Adrenal gland (tissue), 12 donors: Measurements from ENCODE around the gene SPTAN1. TPM values are rescaled to one million over a fixed set of nuclear protein-coding genes. Genes with fewer than 3 reads are reported as not detected.

Experiments used
- DNase-seq, 7 donors: peaks; one replicate each; pipeline ENCODE4 v3.0.0-alpha.2; 2019 to 2020
- H3K27ac ChIP-seq, 5 donors: fragments of 200-600 bp; sonication (generic) in 4 of 5; 1 replicate in 3 of 5; 2 replicates in 2 of 5; pipeline versions ENCODE4 v1.5.1 to v1.8.0; 2016 to 2020; ENCODE audit warnings: mild to moderate bottlenecking in 1 of 5
- H3K27me3 ChIP-seq: fragments of 200-600 bp; 2 replicates; pipeline ENCODE4 v1.8.0; 2021
- H3K36me3 ChIP-seq, 2 donors: fragments of 200-600 bp; replicated peaks in 1 of 2; 1 replicate in 1 of 2; 2 replicates in 1 of 2; pipeline versions ENCODE4 v1.5.1 to v1.8.0; 2018 to 2022
- H3K4me1 ChIP-seq, 2 donors: fragments of 200-600 bp; replicated peaks in 1 of 2; 1 replicate in 1 of 2; 2 replicates in 1 of 2; pipeline versions ENCODE4 v1.5.1 to v1.8.0; 2018 to 2021
- H3K4me3 ChIP-seq, 4 donors: fragments of 200-600 bp; sonication (generic) in 3 of 4; one replicate each; pipeline ENCODE4 v1.5.1; 2016 to 2018
- H3K9me3 ChIP-seq, 3 donors: fragments of 200-600 bp; sonication (generic) in 1 of 3; replicated peaks in 1 of 3; 1 replicate in 2 of 3; 2 replicates in 1 of 3; pipeline versions ENCODE4 v1.5.1 to v1.8.0; 2016 to 2021
- POLR2A ChIP-seq, 2 donors: fragments of 450-650 bp; IDR thresholded peaks; one replicate each; pipeline ENCODE4 v1.6.1; 2017; ENCODE audit warnings: antibody characterized with exemption in 2 of 2, mild to moderate bottlenecking in 2 of 2, moderate library complexity in 1 of 2
- whole genome bisulfite sequencing, 4 donors: extraction: QIAGEN DNeasy Blood & Tissue Kit in 2 of 4; methylation state at CpG; one replicate each; pipeline versions ENCODE4 v1.1.5 to v1.1.7; 2013 to 2017; 5-methylcytosine and 5-hydroxymethylcytosine counted together
- intact Hi-C, 2 donors: fragments of 100-400 bp; cut with DNase I; formaldehyde crosslinking; loops; one replicate each; pipeline versions ENCODE4 v1.14.1 to v1.15.0; 2022 to 2023
- polyA plus RNA-seq, 3 donors: library from polyadenylated mRNA; stranded (reverse); fragments of 200-250 nt in 2 of 3; fragments of 350-450 nt in 1 of 3; fragmentation: Illumina TruSeq in 1 of 3; extraction: RNeasy Lipid Tissue Mini Kit (QIAGEN cat#74804) in 1 of 3; gene quantifications; one replicate each; pipeline ENCODE4 v1.2.3, GENCODE V29; 2013 to 2014
- total RNA-seq, 9 donors: library from RNA; depleted of rRNA in 4 of 9; stranded (reverse); fragments of >200 nt in 4 of 9; fragments of 120-200 nt in 1 of 9; fragmentation: NEBNext Ultra II Directional in 1 of 9; extraction: Animal tissue kit (Norgen Biotek cat#: 25700) in 1 of 9; gene quantifications; one replicate each; pipeline versions ENCODE4 v1.1.0 to v1.2.4, GENCODE V29; 2013 to 2023
- TF ChIP-seq, protein P1 (sequence below), 6 experiments: fragments of 450-650 bp in 4 of 6; fragments of 200-600 bp in 2 of 6; sonication (generic) in 1 of 6; IDR thresholded peaks; 1 replicate in 5 of 6; 2 replicates in 1 of 6; pipeline versions ENCODE4 v1.5.1 to v1.8.0; 2016 to 2021; ENCODE audit warnings: antibody characterized with exemption in 6 of 6, mild to moderate bottlenecking in 2 of 6, moderate library complexity in 1 of 6
- donor health status: healthy with polysubstance abuse.
- donor health status: Bipolar disorder and iron deficiency.
- donor health status: DM: yes; HTN: yes; CAD: no.
- donor health status: DM: no; HTN: no; CAD: no.
- donor health status: DM: no; HTN: no; CAD: no.
- donor health status: DM: yes; HTN: yes; CAD: no.

SPTAN1 gene
- total and polyA plus RNA-seq, 12 donors: 136 to 316 (median 227) TPM

DNA sequence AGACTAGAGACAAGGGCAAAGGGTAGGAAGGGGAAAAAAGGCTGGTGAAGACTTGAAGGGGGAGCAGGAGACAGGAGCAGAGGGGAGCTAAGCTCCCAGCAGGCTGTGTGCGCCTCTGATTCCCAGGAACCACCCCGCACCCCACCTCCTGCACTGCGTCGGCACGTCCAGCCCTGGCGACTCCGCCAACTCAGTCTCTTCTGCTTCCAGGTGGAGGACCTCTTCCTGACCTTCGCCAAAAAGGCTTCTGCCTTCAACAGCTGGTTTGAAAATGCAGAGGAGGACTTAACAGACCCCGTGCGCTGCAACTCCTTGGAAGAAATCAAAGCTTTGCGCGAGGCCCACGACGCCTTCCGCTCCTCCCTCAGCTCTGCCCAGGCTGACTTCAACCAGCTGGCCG, 73.8 kb downstream of the SPTAN1 start:
- TF ChIP-seq POLR2A (IDR thresholded peaks at IDR 0.05): no peak
- TF ChIP-seq, protein P1, sequence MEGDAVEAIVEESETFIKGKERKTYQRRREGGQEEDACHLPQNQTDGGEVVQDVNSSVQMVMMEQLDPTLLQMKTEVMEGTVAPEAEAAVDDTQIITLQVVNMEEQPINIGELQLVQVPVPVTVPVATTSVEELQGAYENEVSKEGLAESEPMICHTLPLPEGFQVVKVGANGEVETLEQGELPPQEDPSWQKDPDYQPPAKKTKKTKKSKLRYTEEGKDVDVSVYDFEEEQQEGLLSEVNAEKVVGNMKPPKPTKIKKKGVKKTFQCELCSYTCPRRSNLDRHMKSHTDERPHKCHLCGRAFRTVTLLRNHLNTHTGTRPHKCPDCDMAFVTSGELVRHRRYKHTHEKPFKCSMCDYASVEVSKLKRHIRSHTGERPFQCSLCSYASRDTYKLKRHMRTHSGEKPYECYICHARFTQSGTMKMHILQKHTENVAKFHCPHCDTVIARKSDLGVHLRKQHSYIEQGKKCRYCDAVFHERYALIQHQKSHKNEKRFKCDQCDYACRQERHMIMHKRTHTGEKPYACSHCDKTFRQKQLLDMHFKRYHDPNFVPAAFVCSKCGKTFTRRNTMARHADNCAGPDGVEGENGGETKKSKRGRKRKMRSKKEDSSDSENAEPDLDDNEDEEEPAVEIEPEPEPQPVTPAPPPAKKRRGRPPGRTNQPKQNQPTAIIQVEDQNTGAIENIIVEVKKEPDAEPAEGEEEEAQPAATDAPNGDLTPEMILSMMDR (IDR thresholded peaks at IDR 0.05): no peak
- intact Hi-C loops: no loop called here
- H3K27ac ChIP-seq: peak overlapping the region; percentile 0 to 88 (median 74)
- H3K9me3 ChIP-seq: no peaks in the 10 kb centered on the region
- no peaks in the 10 kb centered on the region for H3K27me3 ChIP-seq
- peaks cover 0 to 98% of the 10 kb centered on the region in 2 donors for H3K36me3 ChIP-seq
- 84 to 96% (median 90%) methylated on average over 12 to 16 of the region's 16 CpGs for WGBS, 4 donors
- DNase-seq: peak in 1 of 7 donors; percentile 19
- H3K4me1 ChIP-seq: peaks cover 27 to 39% of the 10 kb centered on the region in 2 donors
- H3K4me3 ChIP-seq: no peak overlapping the region

DNA sequence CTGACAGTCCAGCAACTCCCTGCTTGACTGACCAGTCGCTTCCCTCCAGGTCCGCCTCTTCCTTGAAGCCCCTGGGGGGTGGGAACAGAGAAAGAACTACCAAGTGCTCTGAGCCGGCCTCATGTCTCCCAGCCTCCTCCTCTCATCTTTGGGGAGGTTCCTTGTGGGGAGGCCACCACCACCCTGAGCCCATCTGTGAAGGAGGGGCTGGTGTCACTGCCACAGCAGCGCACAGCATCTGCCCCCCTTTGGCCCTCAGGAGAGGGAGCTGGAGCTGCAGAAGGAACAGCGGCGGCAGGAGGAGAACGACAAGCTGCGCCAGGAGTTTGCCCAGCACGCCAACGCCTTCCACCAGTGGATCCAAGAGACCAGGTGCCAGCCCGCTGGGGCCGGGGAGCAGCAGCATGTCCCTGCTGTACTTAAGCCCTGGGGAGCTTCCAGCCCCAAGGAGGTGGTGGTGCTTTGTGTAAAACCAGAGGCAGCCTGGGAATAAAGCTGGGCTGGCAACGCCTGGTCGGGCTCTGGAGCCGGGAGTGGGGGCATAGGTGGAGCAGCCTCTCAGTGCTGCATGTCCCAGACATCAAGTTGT, 74.8 kb downstream of the SPTAN1 start:
- Histone ChIP-seq H3K4me3 (no peak overlapping the region), H3K36me3 (peaks cover 0 to 99% of the 10 kb centered on the region in 2 donors), H3K4me1 (peaks cover 27 to 30% of the 10 kb centered on the region in 2 donors), H3K9me3 (no peaks in the 10 kb centered on the region), H3K27ac (peak overlapping the region in 2 of 5 donors; percentile 74 to 86), H3K27me3 (no peaks in the 10 kb centered on the region)
- DNase-seq: peak in 1 of 7 donors; percentile 20
- 90 to 95% (median 93%) methylated on average over 6 to 15 of the region's 15 CpGs for WGBS, 4 donors
- intact Hi-C loops: no loop called here
- TF ChIP-seq POLR2A (IDR thresholded peaks at IDR 0.05): no peak
- TF ChIP-seq, protein P1 (IDR thresholded peaks at IDR 0.05): no peak

DNA sequence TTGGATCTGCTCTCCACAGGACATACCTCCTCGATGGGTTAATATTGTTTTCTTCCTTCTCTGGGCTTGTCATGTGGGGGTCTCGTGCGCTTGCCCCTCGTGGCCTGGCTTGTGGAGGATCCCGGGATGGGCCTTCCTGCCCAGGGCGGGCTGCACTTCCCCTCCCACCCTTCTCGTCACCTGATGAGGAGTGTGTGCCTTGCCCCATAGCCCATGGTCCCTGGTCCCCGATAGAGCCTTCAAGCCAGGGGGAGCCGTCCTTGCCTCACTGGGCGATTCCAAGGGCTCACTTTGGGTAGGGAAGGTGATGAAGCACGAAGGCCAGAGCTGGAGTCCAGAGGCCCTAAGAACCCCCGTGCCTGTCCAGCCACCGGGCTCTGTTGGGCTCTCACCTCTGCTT, 75.5 kb downstream of the SPTAN1 start:
- Histone ChIP-seq H3K4me1 (peaks cover 27 to 28% of the 10 kb centered on the region in 2 donors), H3K9me3 (no peaks in the 10 kb centered on the region), H3K27me3 (no peaks in the 10 kb centered on the region), H3K27ac (peak overlapping the region; percentile 0 to 86 (median 65)), H3K36me3 (peaks cover 0 to 99% of the 10 kb centered on the region in 2 donors), H3K4me3 (no peak overlapping the region)
- DNase-seq: peak in 1 of 7 donors; percentile 17
- 77 to 90% (median 82%) methylated on average over 6 to 13 of the region's 13 CpGs for WGBS, 4 donors
- TF ChIP-seq, protein P1 (IDR thresholded peaks at IDR 0.05): no peak
- no peak for TF ChIP-seq POLR2A (IDR thresholded peaks at IDR 0.05)
- intact Hi-C loops: no loop called here

DNA sequence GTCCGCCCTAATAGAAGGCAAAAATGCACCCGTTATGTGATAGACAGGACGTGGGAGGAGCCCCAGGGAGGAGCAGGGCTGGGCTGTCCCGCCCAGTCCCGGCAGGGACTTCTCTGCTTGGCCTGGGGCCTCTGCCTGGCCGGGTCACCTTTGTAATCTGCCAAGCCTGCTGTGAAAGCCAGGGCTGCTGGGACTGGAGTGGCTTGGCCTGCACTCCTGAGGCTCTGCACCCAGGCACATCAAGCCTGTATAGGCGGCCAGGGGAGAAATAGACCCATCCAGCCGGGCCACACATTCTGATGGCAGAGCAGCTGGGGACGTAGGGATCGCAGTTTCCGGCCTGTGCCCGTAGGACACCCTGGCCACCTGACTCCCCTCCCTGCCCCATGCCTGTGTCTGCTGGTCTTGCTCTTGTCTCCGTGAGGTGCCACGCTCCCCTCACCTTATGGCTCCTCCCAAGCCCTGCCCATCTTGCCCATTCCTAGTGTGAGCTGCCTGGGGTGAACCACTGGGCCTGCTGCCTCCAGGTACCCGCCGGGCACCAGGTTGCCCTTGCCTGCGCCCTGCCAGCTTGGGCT, 76.2 kb downstream of the SPTAN1 start:
- Histone ChIP-seq H3K36me3 (peaks cover 0 to 99% of the 10 kb centered on the region in 2 donors), H3K4me3 (no peak overlapping the region), H3K9me3 (no peaks in the 10 kb centered on the region), H3K27ac (peak overlapping the region; percentile 0 to 86 (median 65)), H3K27me3 (no peaks in the 10 kb centered on the region), H3K4me1 (peaks cover 27 to 28% of the 10 kb centered on the region in 2 donors)
- TF ChIP-seq, protein P1 (IDR thresholded peaks at IDR 0.05): no peak
- TF ChIP-seq POLR2A (IDR thresholded peaks at IDR 0.05): no peak
- intact Hi-C loops: no loop called here
- peak; percentile 65 to 92 (median 89) for DNase-seq
- WGBS, 4 donors: 62 to 69% (median 65%) methylated on average over 10 to 17 of the region's 17 CpGs
